ENCODE data around the gene ADCY4.

Gene ADCY4

DNA sequence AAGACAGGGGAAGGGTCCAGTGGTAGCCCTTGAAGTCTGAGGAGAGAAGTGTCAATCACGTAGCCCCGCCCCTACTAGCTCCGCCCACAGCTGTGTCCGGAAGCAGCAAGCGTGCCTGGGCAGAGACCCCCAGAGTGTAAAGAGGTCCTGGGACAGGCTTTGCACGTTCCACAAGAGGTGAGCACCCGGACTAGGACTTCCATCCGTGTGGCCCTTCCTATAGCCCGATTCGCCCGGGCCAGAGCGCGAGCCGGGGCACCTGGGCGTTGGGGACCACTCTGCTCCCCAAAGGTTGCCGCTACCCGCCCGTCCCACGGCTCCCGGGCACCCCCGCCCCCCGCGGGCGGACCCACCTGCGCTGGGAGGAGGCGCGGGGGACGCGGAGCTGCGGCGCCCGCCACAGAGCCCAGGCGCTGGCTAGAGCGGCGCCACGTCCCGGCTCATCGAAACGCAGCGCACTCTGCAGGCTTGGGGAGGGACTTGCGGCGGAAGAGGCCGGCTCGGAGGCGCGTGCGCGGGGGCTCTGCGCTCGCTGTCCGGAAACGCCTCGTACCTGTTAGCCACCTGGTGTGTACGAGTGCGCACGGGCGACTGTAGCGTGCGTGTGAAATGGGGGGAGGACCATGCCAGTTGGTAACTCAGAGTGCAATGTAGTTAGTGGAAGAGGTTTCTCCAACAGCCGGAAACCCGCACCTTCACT, 63.6 kb downstream of the ADCY4 start, which contains the start of gene RABGGTA:
Gene RABGGTA, minus strand, starts transcription at position 464 of the 700 bp plus-strand sequence. CDS start 482 bp downstream, outside the sequence.
- peak; percentile 88 for DNase-seq

DNA sequence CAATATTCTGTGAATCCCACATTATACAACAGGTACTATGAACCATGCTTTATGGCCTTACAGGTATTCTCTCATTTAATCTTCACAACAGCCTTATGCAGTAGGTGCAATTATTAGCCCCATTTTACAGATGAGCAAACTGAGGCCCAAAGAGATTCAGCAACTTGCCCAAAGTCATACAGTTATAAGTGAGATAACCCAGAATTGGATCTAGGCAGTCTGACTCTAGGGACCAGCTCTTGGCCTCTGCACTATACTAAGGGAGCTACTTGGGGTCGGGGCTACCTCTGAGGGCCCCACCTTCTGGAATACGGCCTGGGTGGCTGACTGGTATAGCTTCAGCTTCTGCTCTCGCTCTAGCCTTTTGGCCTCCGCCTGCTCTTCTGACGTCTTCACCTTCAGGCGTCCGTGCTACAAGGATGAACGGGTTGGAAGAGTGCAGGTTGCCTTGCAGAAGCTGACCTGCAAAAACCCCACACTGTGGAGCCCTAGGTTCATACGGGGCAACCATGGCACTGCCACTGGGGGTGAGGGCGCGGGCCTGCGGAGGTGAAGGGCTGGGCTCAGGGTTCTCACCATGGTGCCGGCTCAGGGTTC, 64.2 kb downstream of the ADCY4 start:
- no peak for DNase-seq

DNA sequence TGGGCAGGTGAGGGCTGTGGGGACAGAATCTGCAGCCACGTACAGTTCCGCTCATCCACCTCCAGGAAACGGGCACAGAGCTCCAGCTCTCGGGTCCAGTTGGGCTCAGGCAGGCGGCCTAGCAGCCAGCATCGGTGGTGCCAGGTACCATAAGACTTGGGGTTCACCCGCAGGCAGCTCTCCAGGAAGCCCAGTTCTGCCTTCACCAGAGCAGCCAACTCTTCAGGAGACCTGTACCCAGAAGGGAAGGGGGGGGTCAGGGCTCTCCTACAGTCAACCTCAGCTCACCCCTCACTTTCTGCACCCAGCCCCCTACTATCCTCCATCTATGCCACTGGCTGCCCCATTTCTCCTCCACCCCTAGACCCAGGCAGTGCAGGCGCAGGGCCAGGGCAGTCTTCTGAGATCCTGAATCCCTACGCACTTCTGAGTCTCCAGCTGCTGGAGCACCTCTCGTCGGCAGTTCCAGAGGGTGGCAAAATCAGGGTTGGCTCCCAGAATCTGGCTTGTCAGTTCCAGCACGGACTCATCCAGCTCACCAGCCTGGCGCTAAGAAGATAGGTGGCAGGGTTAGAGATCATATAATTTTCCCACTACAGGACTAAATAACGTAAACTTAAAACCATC, 64.8 kb downstream of the ADCY4 start:
- no peak for DNase-seq

DNA sequence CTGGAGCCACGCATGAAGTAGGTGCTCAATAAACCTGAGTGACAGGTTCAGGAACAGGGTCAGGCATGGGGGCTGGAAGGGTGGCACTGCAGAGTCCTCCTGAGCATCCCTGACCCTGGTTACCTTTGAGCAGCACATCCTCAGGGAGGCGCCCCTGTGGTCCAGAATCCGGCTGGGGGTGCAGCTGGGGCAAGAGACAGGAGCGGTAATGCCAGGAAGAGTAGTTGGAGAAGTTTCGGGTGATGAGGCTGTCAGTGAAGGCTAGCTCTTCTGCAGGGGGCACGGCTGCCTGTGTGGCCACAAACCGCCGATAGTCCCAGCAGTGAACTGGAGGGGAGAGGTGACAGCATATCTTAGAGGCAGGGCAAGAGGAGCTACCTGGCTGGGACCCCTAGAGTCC, 65.5 kb downstream of the ADCY4 start:
- no peak for DNase-seq

Data from stimulated activated CD4-positive, alpha-beta T cell treated with anti-CD3 and anti-CD28 coated beads, Interleukin-4, amount 100 ng/mL, for 1 hour (primary cell).